ENCODE data around the gene CHRNA10. TPM values are rescaled to one million over a fixed set of nuclear protein-coding genes. Genes with fewer than 3 reads are reported as not detected.
A peak's percentile ranks its signal among the peaks of the same experiment; 100 is the strongest.

Gene CHRNA10
- polyA plus RNA-seq, 1 donor: 2.4 TPM

DNA sequence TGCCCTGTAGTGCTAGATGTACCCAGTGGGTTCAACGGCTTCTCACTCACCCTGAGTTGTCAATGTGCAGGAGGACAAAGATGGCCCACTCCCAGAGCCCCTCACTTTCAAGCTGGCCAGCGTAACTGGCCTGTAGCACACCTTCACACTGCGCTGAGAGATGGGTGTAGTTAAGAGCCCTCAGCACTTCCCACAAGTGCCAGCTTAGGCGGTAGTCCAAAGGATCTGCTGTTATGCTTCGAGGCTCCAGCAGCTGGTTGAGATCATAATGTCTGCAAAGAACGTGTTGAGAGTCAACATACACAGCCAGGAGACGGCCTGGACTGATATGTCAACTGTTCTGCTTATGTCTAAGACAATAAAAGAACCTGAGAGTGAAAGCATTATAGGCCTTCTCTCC is 14.7 kb upstream of the CHRNA10 start:
- Histone ChIP-seq H3K36me3 (ENCODE audit: control insufficient read depth, insufficient read depth, low read length) (peaks cover 65% of the 10 kb centered on the region), H3K4me1 (ENCODE audit: control insufficient read depth, insufficient read depth, low read length) (no peaks in the 10 kb centered on the region), H3K27me3 (ENCODE audit: control insufficient read depth, insufficient read depth, low read length) (no peaks in the 10 kb centered on the region), H3K27ac (ENCODE audit: low read length) (no peak overlapping the region), H3K9me3 (ENCODE audit: control insufficient read depth, low read depth, low read length) (no peaks in the 10 kb centered on the region), H3K4me3 (ENCODE audit: low read length) (no peak overlapping the region)
- WGBS (ENCODE audit: insufficient coverage, low lambda C conversion rate): no CpG with 5 or more reads among the region's 7 CpGs
- no peak for DNase-seq

DNA sequence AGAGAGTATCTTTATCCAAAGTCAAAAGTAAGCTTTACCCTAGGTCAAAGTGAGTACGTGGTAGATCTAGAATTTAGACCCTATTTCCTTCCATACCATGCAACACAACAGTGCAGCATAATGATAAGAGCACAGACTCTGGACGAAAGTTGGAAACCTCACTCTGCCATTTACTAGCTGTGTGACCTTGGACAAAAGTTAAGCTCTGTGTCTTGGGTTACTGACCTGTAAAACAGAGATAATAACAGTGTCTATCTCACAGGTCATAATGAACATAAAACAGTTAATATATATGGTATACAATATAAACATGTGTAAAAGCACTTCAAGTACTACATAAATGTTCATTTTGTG is 13.6 kb upstream of the CHRNA10 start:
- DNase-seq: peak; percentile 18 to 66
- Histone ChIP-seq H3K9me3 (ENCODE audit: control insufficient read depth, low read depth, low read length) (no peaks in the 10 kb centered on the region), H3K27ac (ENCODE audit: low read length) (no peak overlapping the region), H3K36me3 (ENCODE audit: control insufficient read depth, insufficient read depth, low read length) (peaks cover 76% of the 10 kb centered on the region), H3K4me1 (ENCODE audit: control insufficient read depth, insufficient read depth, low read length) (no peaks in the 10 kb centered on the region), H3K27me3 (ENCODE audit: control insufficient read depth, insufficient read depth, low read length) (no peaks in the 10 kb centered on the region), H3K4me3 (ENCODE audit: low read length) (no peak overlapping the region)
- WGBS (ENCODE audit: insufficient coverage, low lambda C conversion rate): no CpG with 5 or more reads among the region's 2 CpGs

DNA sequence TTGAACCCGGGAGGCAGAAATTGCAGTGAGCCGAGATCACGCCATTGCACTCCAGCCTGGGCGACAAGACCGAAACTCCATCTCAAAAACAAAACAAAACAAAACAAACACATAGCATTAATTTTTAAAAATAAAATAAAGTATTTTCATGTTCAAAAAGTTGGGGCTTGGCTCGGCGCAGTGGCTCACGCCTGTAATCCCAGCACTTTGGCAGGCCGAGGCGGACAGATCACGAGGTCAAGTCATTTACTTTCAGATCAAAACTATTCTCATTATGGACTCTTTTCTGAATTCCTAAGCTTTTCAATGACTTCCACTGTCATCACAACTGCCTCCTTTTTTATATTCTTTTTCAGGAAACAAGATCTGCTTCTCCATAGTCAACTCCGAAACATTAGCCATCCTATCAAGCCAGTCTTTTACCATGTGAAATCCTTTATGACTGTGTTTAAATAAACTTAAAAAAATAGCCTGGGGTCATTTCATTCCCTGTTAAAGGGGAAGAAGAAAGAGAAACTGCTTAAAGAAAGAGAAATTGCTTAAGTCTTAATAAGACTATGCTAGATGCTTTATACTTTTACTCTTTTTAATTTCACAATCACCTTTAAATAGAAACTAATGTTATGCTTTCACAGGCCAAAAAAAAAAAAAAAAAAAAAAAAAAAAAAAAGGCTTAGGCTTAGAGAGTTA is 13.1 kb upstream of the CHRNA10 start:
- DNase-seq: no peak
- H3K36me3 ChIP-seq (ENCODE audit: control insufficient read depth, insufficient read depth, low read length): peaks cover 76% of the 10 kb centered on the region
- no peak overlapping the region for H3K27ac ChIP-seq (ENCODE audit: low read length)
- WGBS (ENCODE audit: insufficient coverage, low lambda C conversion rate): 100% methylated on average over 3 of the region's 12 CpGs
- H3K27me3 ChIP-seq (ENCODE audit: control insufficient read depth, insufficient read depth, low read length): no peaks in the 10 kb centered on the region
- no peaks in the 10 kb centered on the region for H3K9me3 ChIP-seq (ENCODE audit: control insufficient read depth, low read depth, low read length)
- H3K4me1 ChIP-seq (ENCODE audit: control insufficient read depth, insufficient read depth, low read length): no peaks in the 10 kb centered on the region
- H3K4me3 ChIP-seq (ENCODE audit: low read length): no peak overlapping the region

DNA sequence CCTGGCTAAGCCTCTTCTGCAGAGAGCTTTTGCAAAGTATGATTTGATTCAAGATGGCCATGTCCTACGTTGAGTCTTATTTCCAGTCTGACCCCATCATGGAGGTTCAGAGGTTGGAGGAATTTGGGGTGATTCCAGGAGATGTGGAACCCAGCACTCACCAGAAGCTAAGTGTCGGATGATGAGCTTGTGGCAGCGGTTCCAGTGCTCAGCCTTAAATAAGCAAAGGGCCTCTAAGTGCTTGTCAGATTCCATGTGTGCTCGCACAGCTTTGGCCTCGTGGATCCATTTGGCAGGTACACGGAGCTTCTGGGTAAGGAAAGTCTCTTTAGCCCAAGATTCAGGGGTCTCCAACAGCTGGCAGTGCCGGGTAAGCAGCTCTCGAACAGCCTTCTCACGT is 11.9 kb upstream of the CHRNA10 start:
- H3K36me3 ChIP-seq (ENCODE audit: control insufficient read depth, insufficient read depth, low read length): peaks cover 85% of the 10 kb centered on the region
- WGBS (ENCODE audit: insufficient coverage, low lambda C conversion rate): no CpG with 5 or more reads among the region's 9 CpGs

DNA sequence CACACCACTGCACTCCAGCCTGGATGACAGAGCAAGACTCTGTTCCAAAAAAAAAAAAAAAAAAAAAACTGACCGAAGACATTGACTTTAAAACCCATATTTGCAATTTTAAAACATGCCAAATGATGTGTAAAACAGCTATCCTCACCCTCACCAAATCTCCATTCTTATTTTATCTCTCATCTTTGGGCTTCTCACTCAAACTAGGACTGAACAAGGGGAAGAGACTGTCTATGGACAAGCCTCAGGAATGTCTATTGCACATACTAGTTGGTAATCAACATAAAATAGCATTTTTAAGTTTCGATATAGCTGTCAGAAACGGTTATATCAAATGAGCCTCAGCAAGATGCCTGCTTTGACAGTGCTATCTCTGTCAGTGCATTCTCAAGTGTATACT is 7.9 kb upstream of the CHRNA10 start:
- DNase-seq: no peak
- Histone ChIP-seq H3K4me3 (ENCODE audit: low read length) (no peak overlapping the region), H3K36me3 (ENCODE audit: control insufficient read depth, insufficient read depth, low read length) (peaks cover 96% of the 10 kb centered on the region), H3K4me1 (ENCODE audit: control insufficient read depth, insufficient read depth, low read length) (no peaks in the 10 kb centered on the region), H3K9me3 (ENCODE audit: control insufficient read depth, low read depth, low read length) (no peaks in the 10 kb centered on the region), H3K27ac (ENCODE audit: low read length) (no peak overlapping the region), H3K27me3 (ENCODE audit: control insufficient read depth, insufficient read depth, low read length) (no peaks in the 10 kb centered on the region)
- no CpG with 5 or more reads among the region's 3 CpGs for WGBS (ENCODE audit: insufficient coverage, low lambda C conversion rate)

More for the DNA sequence above, 11.9 kb upstream of the CHRNA10 start:
- no peak for DNase-seq
- Histone ChIP-seq H3K27me3 (ENCODE audit: control insufficient read depth, insufficient read depth, low read length) (no peaks in the 10 kb centered on the region), H3K4me3 (ENCODE audit: low read length) (no peak overlapping the region), H3K9me3 (ENCODE audit: control insufficient read depth, low read depth, low read length) (no peaks in the 10 kb centered on the region), H3K27ac (ENCODE audit: low read length) (no peak overlapping the region), H3K4me1 (ENCODE audit: control insufficient read depth, insufficient read depth, low read length) (no peaks in the 10 kb centered on the region)

DNA sequence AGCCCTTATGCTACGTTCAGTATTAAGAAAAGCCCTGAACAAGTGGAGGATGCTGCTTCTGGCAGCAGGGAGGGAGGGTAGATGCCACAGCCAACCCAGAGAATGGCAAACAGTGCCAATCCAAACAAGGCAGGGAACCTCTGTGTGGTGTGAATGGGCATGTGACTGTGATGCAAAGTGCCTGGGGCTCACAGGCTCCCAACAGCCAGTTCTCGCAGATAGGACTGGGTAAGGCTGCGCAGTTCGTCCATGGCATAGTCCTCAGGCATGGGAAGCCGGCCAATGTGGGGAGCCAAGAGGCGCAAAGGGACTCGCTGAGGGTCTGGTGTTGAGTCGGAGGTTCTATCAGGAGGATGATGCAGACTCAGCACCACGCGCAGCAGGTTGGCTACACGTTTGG is 4.8 kb upstream of the CHRNA10 start:
- Histone ChIP-seq H3K4me1 (ENCODE audit: control insufficient read depth, insufficient read depth, low read length) (no peaks in the 10 kb centered on the region), H3K27ac (ENCODE audit: low read length) (no peak overlapping the region), H3K27me3 (ENCODE audit: control insufficient read depth, insufficient read depth, low read length) (no peaks in the 10 kb centered on the region), H3K9me3 (ENCODE audit: control insufficient read depth, low read depth, low read length) (no peaks in the 10 kb centered on the region), H3K4me3 (ENCODE audit: low read length) (no peak overlapping the region), H3K36me3 (ENCODE audit: control insufficient read depth, insufficient read depth, low read length) (peaks cover 91% of the 10 kb centered on the region)
- WGBS (ENCODE audit: insufficient coverage, low lambda C conversion rate): 100% methylated on average over 3 of the region's 11 CpGs
- DNase-seq: no peak

- no peak for DNase-seq
- no CpG with 5 or more reads among the region's 1 CpG for WGBS (ENCODE audit: insufficient coverage, low lambda C conversion rate)
- H3K4me1 ChIP-seq (ENCODE audit: control insufficient read depth, insufficient read depth, low read length): no peaks in the 10 kb centered on the region
- H3K27ac ChIP-seq (ENCODE audit: low read length): no peak overlapping the region
- H3K9me3 ChIP-seq (ENCODE audit: control insufficient read depth, low read depth, low read length): no peaks in the 10 kb centered on the region
- peaks cover 90% of the 10 kb centered on the region for H3K36me3 ChIP-seq (ENCODE audit: control insufficient read depth, insufficient read depth, low read length)
- H3K4me3 ChIP-seq (ENCODE audit: low read length): no peak overlapping the region
- no peaks in the 10 kb centered on the region for H3K27me3 ChIP-seq (ENCODE audit: control insufficient read depth, insufficient read depth, low read length)
Measured at GRCh38 chr11:3674189-3674588, 3.0 kb upstream of the CHRNA10 start.

GRCh38 chr11:3669742-3670183 is 1.4 kb downstream of the CHRNA10 start:
- DNase-seq: no peak
- no peaks in the 10 kb centered on the region for H3K9me3 ChIP-seq (ENCODE audit: control insufficient read depth, low read depth, low read length)
- no peak overlapping the region for H3K27ac ChIP-seq (ENCODE audit: low read length)
- no peaks in the 10 kb centered on the region for H3K4me1 ChIP-seq (ENCODE audit: control insufficient read depth, insufficient read depth, low read length)
- WGBS (ENCODE audit: insufficient coverage, low lambda C conversion rate): no CpG with 5 or more reads among the region's 5 CpGs
- peaks cover 75% of the 10 kb centered on the region for H3K36me3 ChIP-seq (ENCODE audit: control insufficient read depth, insufficient read depth, low read length)
- no peaks in the 10 kb centered on the region for H3K27me3 ChIP-seq (ENCODE audit: control insufficient read depth, insufficient read depth, low read length)
- no peak overlapping the region for H3K4me3 ChIP-seq (ENCODE audit: low read length)

- Histone ChIP-seq H3K27me3 (ENCODE audit: control insufficient read depth, insufficient read depth, low read length) (no peaks in the 10 kb centered on the region), H3K36me3 (ENCODE audit: control insufficient read depth, insufficient read depth, low read length) (peaks cover 73% of the 10 kb centered on the region), H3K27ac (ENCODE audit: low read length) (no peak overlapping the region), H3K4me1 (ENCODE audit: control insufficient read depth, insufficient read depth, low read length) (no peaks in the 10 kb centered on the region), H3K4me3 (ENCODE audit: low read length) (no peak overlapping the region), H3K9me3 (ENCODE audit: control insufficient read depth, low read depth, low read length) (no peaks in the 10 kb centered on the region)
- DNase-seq: no peak
- WGBS (ENCODE audit: insufficient coverage, low lambda C conversion rate): no CpG with 5 or more reads among the region's 7 CpGs
Measured at GRCh38 chr11:3669128-3669527, 2.1 kb downstream of the CHRNA10 start.

GRCh38 chr11:3667149-3668035 is 3.8 kb downstream of the CHRNA10 start:
- Histone ChIP-seq H3K27me3 (ENCODE audit: control insufficient read depth, insufficient read depth, low read length) (no peaks in the 10 kb centered on the region), H3K4me3 (ENCODE audit: low read length) (no peak overlapping the region), H3K27ac (ENCODE audit: low read length) (no peak overlapping the region), H3K9me3 (ENCODE audit: control insufficient read depth, low read depth, low read length) (no peaks in the 10 kb centered on the region), H3K36me3 (ENCODE audit: control insufficient read depth, insufficient read depth, low read length) (peaks cover 62% of the 10 kb centered on the region), H3K4me1 (ENCODE audit: control insufficient read depth, insufficient read depth, low read length) (no peaks in the 10 kb centered on the region)
- WGBS (ENCODE audit: insufficient coverage, low lambda C conversion rate): no CpG with 5 or more reads among the region's 89 CpGs
- DNase-seq: no peak

All from large intestine (tissue), 3 donors.